Muscle layer of colon (tissue), 2 donors: ENCODE results near the gene TMEM144.

Experiments
- H3K27ac ChIP-seq: one replicate; pipeline ENCODE4 v1.7.0; 2013; ENCODE audit warnings: low read depth, mild to moderate bottlenecking, low read length, moderate library complexity
- H3K27me3 ChIP-seq, 2 donors: one replicate each; pipeline ENCODE4 v1.7.0; 2013; ENCODE audit warnings: low read length in 2 of 2, mild to moderate bottlenecking in 2 of 2; ENCODE audit not compliant: insufficient read depth in 2 of 2, control insufficient read depth in 1 of 2
- H3K36me3 ChIP-seq: one replicate; pipeline ENCODE4 v1.7.0; 2013; ENCODE audit warnings: mild to moderate bottlenecking, low read length; ENCODE audit not compliant: insufficient read depth
- H3K4me1 ChIP-seq: one replicate; pipeline ENCODE4 v1.7.0; 2013; ENCODE audit warnings: mild to moderate bottlenecking, low read length; ENCODE audit not compliant: insufficient read depth
- H3K4me3 ChIP-seq, 2 donors: one replicate each; pipeline ENCODE4 v1.7.0; 2013; ENCODE audit warnings: low read length in 2 of 2, low read depth in 1 of 2, mild to moderate bottlenecking in 1 of 2, moderate library complexity in 1 of 2
- H3K9ac ChIP-seq: one replicate; pipeline ENCODE4 v1.7.0; 2013; ENCODE audit warnings: low read length
- H3K9me3 ChIP-seq: one replicate; pipeline ENCODE4 v1.7.0; 2013; ENCODE audit warnings: mild to moderate bottlenecking, low read length
- donor health status: abdominal sarcoma.
- donor health status: Adenocarcinoma of cecum.

The TMEM144 gene

DNA sequence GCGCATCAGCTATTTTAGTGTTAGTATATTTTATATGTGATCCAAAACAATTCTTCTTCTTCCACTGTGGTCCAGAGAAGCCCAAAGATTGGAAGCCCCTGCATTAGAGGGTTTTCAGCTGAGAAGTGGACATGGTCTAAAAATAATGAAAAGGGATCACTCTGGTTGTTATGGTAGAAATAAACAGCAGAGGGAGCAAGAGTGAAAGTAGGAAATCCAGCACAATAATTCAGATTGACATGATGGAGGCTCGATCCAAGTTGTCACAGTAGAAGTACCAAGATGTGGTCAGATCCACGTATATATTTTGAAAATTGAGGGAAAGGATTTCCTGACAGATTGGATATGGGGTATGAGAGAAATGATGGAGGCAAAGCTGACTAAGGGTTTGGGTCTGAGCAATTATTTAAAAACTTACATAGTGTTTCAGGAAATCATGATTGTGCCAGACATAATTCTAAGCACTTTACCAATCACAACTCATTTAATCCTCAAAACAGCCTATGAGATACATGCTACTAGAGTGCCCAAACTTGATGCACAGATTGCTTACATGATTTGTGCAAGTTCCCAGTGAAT lies 17.0 kb upstream of the TMEM144 start:
- Histone ChIP-seq H3K9me3 (no peaks in the 10 kb centered on the region), H3K36me3 (peaks cover 7% of the 10 kb centered on the region), H3K9ac (no peak overlapping the region), H3K27ac (no peak overlapping the region), H3K4me3 (no peak overlapping the region), H3K4me1 (no peaks in the 10 kb centered on the region), H3K27me3 (no peaks in the 10 kb centered on the region)

DNA sequence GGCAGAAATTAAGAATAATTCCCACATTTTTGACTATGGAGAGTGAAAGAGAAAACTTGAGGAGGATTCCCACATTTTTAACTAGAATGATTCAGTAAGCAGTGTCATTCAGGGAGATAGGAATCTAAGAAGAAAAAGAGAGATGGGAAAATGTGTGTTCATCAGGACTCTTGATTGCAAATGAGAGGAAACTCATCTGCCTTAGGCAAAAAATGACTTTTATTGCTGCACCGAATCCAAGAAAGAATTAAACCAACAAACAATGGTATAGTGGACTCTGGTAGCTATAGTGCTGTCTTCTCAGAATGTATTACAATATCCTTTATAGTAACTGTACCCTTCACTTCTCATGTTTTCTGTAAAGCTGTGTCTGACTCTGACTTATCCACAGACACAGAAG lies 15.0 kb upstream of the TMEM144 start:
- peaks cover 7% of the 10 kb centered on the region for H3K36me3 ChIP-seq
- H3K4me3 ChIP-seq, result no peak overlapping the region
- H3K27me3 ChIP-seq, result no peaks in the 10 kb centered on the region
- H3K9ac ChIP-seq, result no peak overlapping the region
- no peaks in the 10 kb centered on the region for H3K4me1 ChIP-seq
- H3K9me3 ChIP-seq, result no peaks in the 10 kb centered on the region
- H3K27ac ChIP-seq, result no peak overlapping the region

DNA sequence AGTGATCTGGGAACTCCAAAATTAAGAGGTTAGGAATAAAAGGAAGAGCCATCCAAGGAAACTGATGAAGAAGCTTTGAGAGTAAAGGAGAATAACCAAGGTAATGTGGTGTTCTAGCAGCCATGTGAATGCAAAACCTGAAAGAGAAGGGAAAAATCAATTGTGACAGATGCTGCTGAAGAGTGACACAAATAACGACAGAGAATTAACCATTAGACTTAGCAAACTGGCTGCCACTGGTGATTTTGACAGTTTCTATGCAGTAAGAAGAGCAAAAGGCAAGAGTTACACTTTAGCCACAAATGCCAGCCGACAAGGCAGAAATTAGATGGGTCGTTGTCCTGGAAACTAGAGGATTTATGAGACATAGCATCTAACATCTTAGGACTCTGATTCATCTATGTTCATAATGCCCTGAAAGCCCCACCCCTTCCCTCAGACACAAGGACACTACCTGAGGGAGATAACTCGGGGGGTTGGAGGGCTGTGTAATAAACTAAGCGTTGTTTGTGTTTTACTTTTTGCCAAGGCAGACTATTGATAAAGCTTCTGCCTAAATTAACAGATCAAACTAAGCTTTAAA lies 13.0 kb upstream of the TMEM144 start:
- Histone ChIP-seq H3K36me3 (no peaks in the 10 kb centered on the region), H3K27ac (no peak overlapping the region), H3K9ac (no peak overlapping the region), H3K27me3 (no peaks in the 10 kb centered on the region), H3K4me1 (no peaks in the 10 kb centered on the region), H3K9me3 (no peaks in the 10 kb centered on the region), H3K4me3 (no peak overlapping the region)

DNA sequence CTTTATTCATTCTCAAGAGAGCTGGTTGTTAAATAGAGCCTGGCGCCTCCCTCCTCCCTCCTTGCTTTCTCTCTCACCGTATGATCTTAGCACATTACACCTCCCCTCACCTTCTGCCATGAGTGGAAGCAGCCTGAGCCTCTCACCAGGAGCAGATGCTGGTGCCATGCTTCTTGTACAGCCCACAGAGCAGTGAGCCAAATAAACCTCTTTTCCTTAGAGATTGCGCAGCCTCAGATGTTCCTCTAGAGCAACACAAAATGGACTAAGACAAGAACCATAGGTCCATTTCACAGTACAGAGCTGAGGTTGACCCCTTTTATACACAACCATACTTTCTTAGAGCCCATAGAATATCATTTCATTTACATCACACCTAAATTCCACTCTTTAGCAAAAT lies 10.1 kb upstream of the TMEM144 start:
- Histone ChIP-seq H3K27me3 (no peaks in the 10 kb centered on the region), H3K27ac (no peak overlapping the region), H3K9me3 (no peaks in the 10 kb centered on the region), H3K4me1 (no peaks in the 10 kb centered on the region), H3K4me3 (no peak overlapping the region), H3K36me3 (no peaks in the 10 kb centered on the region), H3K9ac (no peak overlapping the region)

DNA sequence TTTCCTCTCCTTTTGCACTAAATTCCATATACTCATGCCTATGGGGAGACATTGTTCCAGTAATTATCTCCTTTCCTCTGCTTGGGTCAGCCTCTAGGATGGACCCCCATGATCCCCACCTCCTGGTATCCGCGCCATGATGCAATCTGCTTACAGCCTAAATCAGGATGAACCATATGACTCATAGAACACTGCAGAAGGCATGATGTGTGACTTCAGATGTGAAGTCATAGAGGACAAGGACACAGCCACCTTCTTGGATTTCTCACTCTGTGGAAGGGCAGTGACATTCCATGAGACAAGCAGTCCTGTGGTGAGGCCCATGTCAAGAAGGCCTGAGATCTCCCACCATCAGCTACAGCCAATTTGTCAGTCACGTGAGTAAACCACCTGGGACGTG lies 9.0 kb upstream of the TMEM144 start:
- Histone ChIP-seq H3K27me3 (no peaks in the 10 kb centered on the region), H3K4me3 (no peak overlapping the region), H3K9me3 (no peaks in the 10 kb centered on the region), H3K9ac (no peak overlapping the region), H3K27ac (no peak overlapping the region), H3K36me3 (no peaks in the 10 kb centered on the region), H3K4me1 (no peaks in the 10 kb centered on the region)

DNA sequence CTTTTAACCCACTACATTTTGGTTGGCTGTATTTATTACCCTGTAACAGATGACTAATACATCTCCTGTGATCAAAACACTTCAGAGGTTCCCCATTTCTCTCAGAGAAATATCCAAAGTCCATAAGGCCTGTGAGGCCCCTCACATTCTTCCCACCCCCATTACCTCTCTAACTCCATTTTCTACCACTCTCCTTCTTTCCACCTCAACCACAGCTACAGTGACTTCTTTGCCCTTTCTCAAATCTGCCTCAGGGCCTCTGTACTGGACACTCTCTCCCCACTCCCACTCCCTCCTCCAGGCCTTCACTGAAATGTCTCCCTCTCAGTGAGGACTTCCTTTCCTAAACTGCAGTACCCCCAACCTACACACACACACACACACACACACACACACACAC lies 8.4 kb upstream of the TMEM144 start:
- Histone ChIP-seq H3K9me3 (no peaks in the 10 kb centered on the region), H3K27ac (no peak overlapping the region), H3K36me3 (no peaks in the 10 kb centered on the region), H3K27me3 (no peaks in the 10 kb centered on the region), H3K4me3 (no peak overlapping the region), H3K4me1 (no peaks in the 10 kb centered on the region), H3K9ac (no peak overlapping the region)

DNA sequence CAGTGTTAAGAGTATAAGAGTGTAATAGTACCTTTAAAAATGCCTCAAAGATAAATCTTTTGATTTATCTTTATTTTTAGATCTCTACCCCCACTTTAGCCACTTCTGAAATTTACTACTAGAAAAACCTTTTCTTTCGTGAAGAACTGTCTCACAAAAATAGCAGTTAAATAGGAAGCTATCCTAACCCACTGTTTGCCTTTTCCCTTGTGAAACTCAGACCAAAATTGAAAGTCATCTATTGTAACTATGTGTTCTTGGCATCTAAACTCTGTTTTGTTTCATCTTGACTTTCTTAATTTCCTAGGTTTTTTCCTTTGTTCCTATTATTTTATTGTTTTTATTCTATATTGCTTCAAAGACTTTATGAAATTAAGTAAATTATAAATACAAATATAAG lies 7.8 kb upstream of the TMEM144 start:
- Histone ChIP-seq H3K36me3 (no peaks in the 10 kb centered on the region), H3K9ac (no peak overlapping the region), H3K27ac (no peak overlapping the region), H3K9me3 (no peaks in the 10 kb centered on the region), H3K27me3 (no peaks in the 10 kb centered on the region), H3K4me1 (no peaks in the 10 kb centered on the region), H3K4me3 (no peak overlapping the region)

DNA sequence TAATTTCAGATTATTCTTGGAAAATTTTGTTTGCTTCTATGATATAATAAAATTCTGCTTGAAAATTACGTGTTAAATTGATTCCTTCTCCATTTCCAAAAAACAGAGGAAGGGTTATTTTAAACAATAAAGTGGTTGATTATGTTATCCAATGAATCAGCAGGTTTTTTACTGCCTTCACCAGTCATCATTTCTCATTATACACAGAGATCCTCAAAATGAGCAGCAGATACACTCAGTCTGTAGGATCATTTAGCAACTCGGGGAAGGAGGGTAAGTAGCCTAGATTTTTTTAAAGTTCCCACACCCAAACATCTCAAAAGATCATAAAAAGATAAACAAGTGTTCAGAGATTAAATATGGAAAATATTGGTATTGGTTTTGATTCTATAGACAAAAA lies 6.8 kb upstream of the TMEM144 start:
- H3K27me3 ChIP-seq, result no peaks in the 10 kb centered on the region
- no peaks in the 10 kb centered on the region for H3K36me3 ChIP-seq
- H3K27ac ChIP-seq, result no peak overlapping the region
- H3K9ac ChIP-seq, result no peak overlapping the region
- H3K4me1 ChIP-seq, result no peaks in the 10 kb centered on the region
- H3K9me3 ChIP-seq, result no peaks in the 10 kb centered on the region
- H3K4me3 ChIP-seq, result no peak overlapping the region

DNA sequence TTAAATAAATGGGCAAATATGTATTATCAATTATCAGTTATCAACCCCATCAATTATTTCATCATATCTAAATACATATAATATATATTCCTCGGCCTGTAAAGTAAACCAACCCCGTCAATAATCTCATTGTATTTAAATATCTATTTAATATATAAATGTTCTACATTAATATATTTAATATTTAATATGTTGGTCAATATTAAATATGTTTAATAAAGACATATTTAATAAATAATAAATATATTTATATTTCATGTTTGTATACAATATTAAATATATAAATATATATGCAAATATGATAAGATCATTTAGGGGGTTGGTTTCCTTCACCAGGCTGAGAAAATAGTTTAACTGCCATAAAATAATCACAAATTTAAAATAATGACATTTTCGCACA lies 6.4 kb upstream of the TMEM144 start:
- Histone ChIP-seq H3K9me3 (no peaks in the 10 kb centered on the region), H3K27me3 (no peaks in the 10 kb centered on the region), H3K27ac (no peak overlapping the region), H3K9ac (no peak overlapping the region), H3K4me3 (no peak overlapping the region), H3K36me3 (no peaks in the 10 kb centered on the region), H3K4me1 (no peaks in the 10 kb centered on the region)

DNA sequence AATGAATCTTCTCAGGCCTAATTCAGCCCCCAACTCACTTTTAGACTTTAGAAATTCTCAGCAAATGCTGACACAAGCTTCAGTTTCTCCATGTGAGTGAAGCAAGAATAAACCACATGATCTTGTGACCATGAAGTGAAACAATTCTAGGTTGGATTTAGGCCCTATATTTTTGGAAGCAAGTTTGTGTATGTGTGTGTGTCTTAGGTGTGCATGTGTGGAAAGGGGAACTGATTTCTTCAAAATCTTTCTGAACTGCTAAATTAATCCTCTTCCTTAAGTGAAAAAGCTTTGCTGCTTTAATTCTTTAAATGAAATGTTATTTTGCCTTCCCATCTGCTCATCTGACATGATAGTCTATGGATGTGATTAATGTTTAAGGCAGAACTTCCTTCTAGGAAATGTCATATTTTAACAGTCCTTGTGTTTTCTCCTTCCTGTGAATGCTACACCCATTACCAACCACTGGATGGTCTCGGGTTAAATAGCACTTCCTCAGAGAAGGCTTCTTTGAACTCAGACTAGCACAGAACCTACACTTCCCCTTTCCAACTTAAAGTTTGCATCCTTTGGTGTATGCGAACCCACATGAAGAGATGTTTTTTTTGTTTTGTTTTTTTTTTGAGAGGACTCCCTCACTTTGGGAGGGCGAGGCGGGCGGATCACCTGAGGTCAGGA lies 1.2 kb upstream of the TMEM144 start:
- no peaks in the 10 kb centered on the region for H3K27me3 ChIP-seq
- no peak overlapping the region for H3K4me3 ChIP-seq
- H3K4me1 ChIP-seq, result peaks cover 7% of the 10 kb centered on the region
- H3K9me3 ChIP-seq, result no peaks in the 10 kb centered on the region
- no peak overlapping the region for H3K9ac ChIP-seq
- H3K36me3 ChIP-seq, result no peaks in the 10 kb centered on the region
- H3K27ac ChIP-seq, result no peak overlapping the region

DNA sequence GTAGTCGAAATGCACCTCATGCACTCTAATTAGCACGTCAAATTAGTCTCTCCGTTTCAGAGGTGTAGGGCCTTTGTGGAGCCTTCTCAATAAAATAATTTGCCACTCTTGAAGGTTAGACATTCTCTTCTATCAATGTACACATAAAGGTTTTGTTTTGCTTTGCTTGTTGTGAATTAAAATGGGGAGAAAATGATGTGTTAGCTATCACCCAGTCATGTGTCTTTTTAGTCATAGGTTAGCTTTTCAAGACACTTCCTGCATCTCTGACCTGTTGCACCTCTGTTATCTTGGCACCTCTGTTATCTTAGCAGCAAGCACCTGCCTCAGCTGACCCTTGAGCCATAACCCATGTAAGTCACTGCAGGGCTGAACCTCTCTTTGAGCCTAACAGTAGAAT lies 936 bp downstream of the TMEM144 start:
- H3K9ac ChIP-seq, result no peak overlapping the region
- peaks cover 7% of the 10 kb centered on the region for H3K4me1 ChIP-seq
- H3K9me3 ChIP-seq, result no peaks in the 10 kb centered on the region
- no peaks in the 10 kb centered on the region for H3K27me3 ChIP-seq
- H3K27ac ChIP-seq, result peak overlapping the region; percentile 46
- no peak overlapping the region for H3K4me3 ChIP-seq
- no peaks in the 10 kb centered on the region for H3K36me3 ChIP-seq

DNA sequence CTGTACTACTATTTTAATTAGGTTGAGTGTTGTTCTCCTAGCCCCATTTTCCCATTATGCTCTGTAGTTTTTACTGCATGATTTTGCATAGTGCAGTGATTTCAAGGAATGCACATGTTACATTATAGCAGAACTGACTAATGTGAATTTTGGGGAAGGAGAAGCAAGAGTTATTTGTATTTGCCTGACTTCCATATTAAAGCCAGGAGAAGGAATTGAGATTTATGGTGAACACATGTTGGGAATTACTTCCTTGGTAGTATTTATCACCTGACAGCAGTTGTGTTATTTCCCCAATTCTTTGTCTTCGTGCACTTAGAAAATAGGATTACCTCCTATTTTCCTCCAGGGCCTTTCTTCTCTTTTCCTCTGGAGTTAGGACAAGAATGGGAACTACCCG lies 3.2 kb downstream of the TMEM144 start:
- no peaks in the 10 kb centered on the region for H3K27me3 ChIP-seq
- no peaks in the 10 kb centered on the region for H3K36me3 ChIP-seq
- H3K9ac ChIP-seq, result no peak overlapping the region
- no peaks in the 10 kb centered on the region for H3K9me3 ChIP-seq
- H3K4me1 ChIP-seq, result peaks cover 13% of the 10 kb centered on the region
- no peak overlapping the region for H3K4me3 ChIP-seq
- no peak overlapping the region for H3K27ac ChIP-seq
